MM.1S (cell line): Measurements from ENCODE around the gene PLOD1.

Experiments used
- CTCF ChIP-seq: fragments of 300-600 bp; sonication (generic); IDR thresholded peaks from 2 replicates; pipeline ENCODE4 v1.5.1; 2016; ENCODE audit warnings: antibody characterized with exemption, low read length, mixed read lengths
- EZH2 ChIP-seq: fragments of 300-600 bp; sonication (generic); optimal IDR thresholded peaks from 2 replicates; pipeline ENCODE3; 2017; ENCODE audit warnings: low read depth, mild to moderate bottlenecking, antibody characterized with exemption, low read length, mixed read lengths
- EZH2phosphoT487 ChIP-seq: fragments of 300-600 bp; sonication (generic); IDR thresholded peaks from 2 replicates; pipeline ENCODE4 v1.6.1; 2018; ENCODE audit warnings: antibody characterized with exemption, low read length

- TF ChIP-seq CTCF = no peak
- TF ChIP-seq EZH2 = no peak
- no peak for TF ChIP-seq EZH2phosphoT487
Observed at GRCh38 chr1:11887666-11888007, 46.9 kb upstream of the PLOD1 start.
